Left lung (tissue), 10 donors: ENCODE results near the gene SLC2A4. TPM values are rescaled to one million over a fixed set of nuclear protein-coding genes. Genes with fewer than 3 reads are reported as not detected.

ENCODE experiments used
- ATAC-seq: fragments of 200-7000 bp; cut with Tn5 transposase; one replicate; pipeline ENCODE4 v1.9.1; 2020; ENCODE audit warnings: moderate library complexity
- DNase-seq, 4 donors: peaks; one replicate each; pipeline ENCODE4 v3.0.0-alpha.2; 2013 to 2020
- H3K27ac ChIP-seq, 2 donors: fragments of 200-600 bp; sonication (generic) in 1 of 2; one replicate each; pipeline versions ENCODE4 v1.5.0 to v1.8.0; 2020 to 2021
- H3K27me3 ChIP-seq, 2 donors: fragments of 200-600 bp; sonication (generic) in 1 of 2; one replicate each; pipeline versions ENCODE4 v1.5.0 to v1.8.0; 2020 to 2021
- H3K36me3 ChIP-seq, 2 donors: fragments of 200-600 bp; sonication (generic) in 1 of 2; one replicate each; pipeline versions ENCODE4 v1.5.0 to v1.8.0; 2020 to 2021
- H3K4me1 ChIP-seq, 2 donors: fragments of 200-600 bp; one replicate each; pipeline ENCODE4 v1.8.0; 2021
- H3K4me3 ChIP-seq, 2 donors: fragments of 200-600 bp; sonication (generic) in 1 of 2; one replicate each; pipeline versions ENCODE4 v1.5.0 to v1.8.0; 2020 to 2021; ENCODE audit warnings: mild to moderate bottlenecking in 1 of 2
- H3K9me3 ChIP-seq, 2 donors: fragments of 200-600 bp; sonication (generic) in 1 of 2; one replicate each; pipeline versions ENCODE4 v1.5.0 to v1.8.0; 2020 to 2021
- CTCF ChIP-seq, 2 donors: fragments of 200-600 bp; sonication (generic) in 1 of 2; IDR thresholded peaks; one replicate each; pipeline versions ENCODE4 v1.5.0 to v1.8.0; 2021; ENCODE audit warnings: antibody characterized with exemption in 2 of 2
- intact Hi-C, 2 donors: fragments of 100-400 bp; cut with DNase I; formaldehyde crosslinking; loops; one replicate each; pipeline versions ENCODE4 v1.11.2 to v1.14.2; 2022
- polyA plus RNA-seq, 6 donors: library from polyadenylated mRNA; unstranded; fragments of 120-200 nt; gene quantifications; one replicate each; pipeline ENCODE4 v1.2.1, GENCODE V29; 2013; ENCODE audit not compliant: insufficient read length in 6 of 6
- total RNA-seq, 2 donors: library from RNA; stranded (reverse); fragmentation: NEBNext Ultra II Directional; extraction: Animal tissue kit (Norgen Biotek cat#: 25700); gene quantifications; one replicate each; pipeline ENCODE4 v1.2.1, GENCODE V29; 2021
- donor health status: DM: no; HTN: yes; CAD: no.
- donor health status: DM: no; HTN: no; CAD: no.

SLC2A4 gene
- total and polyA plus RNA-seq, 8 donors, result 0.60 to 1.5 (median 1.1) TPM

GRCh38 chr17:7261379-7262191 is 19.9 kb upstream of the SLC2A4 start:
- intact Hi-C loops, result no loop called here
- no peaks in the 10 kb centered on the region for H3K9me3 ChIP-seq
- peak overlapping the region; percentile 56 to 59 for H3K4me3 ChIP-seq
- H3K27me3 ChIP-seq, result peaks cover 10 to 58% of the 10 kb centered on the region in 2 donors
- TF ChIP-seq CTCF (IDR thresholded peaks at IDR 0.05), result no peak
- peaks cover 0 to 38% of the 10 kb centered on the region in 2 donors for H3K36me3 ChIP-seq
- DNase-seq, result peak in 1 of 4 donors; percentile 82
- peaks cover 3 to 46% of the 10 kb centered on the region in 2 donors for H3K4me1 ChIP-seq
- H3K27ac ChIP-seq, result peak overlapping the region; percentile 86 to 88
- peak; percentile 2 for ATAC-seq

GRCh38 chr17:7262192-7262934 is 19.2 kb upstream of the SLC2A4 start, which contains the start of gene CLDN7:
Gene CLDN7, minus strand, starts transcription at chr17:7262478. Its CDS starts 435 bp downstream, at chr17:7262043.
- intact Hi-C loops, result no loop called here
- Histone ChIP-seq H3K27me3 (peaks cover 10 to 58% of the 10 kb centered on the region in 2 donors), H3K36me3 (peaks cover 0 to 30% of the 10 kb centered on the region in 2 donors), H3K4me3 (peak within 1 kb of the TSS; percentile 56 to 59), H3K27ac (peak within 1 kb of the TSS; percentile 86 to 88), H3K9me3 (no peaks in the 10 kb centered on the region), H3K4me1 (peaks cover 3 to 46% of the 10 kb centered on the region in 2 donors)
- ATAC-seq (peak; percentile 79), DNase-seq (peak in 3 of 4 donors; percentile 89 to 93 (median 90))
- no peak for TF ChIP-seq CTCF (IDR thresholded peaks at IDR 0.05)

GRCh38 chr17:7262935-7263800 is 18.4 kb upstream of the SLC2A4 start:
- DNase-seq (peak in 2 of 4 donors; percentile 60 to 81), ATAC-seq (peak; percentile 72)
- Histone ChIP-seq H3K4me3 (peak overlapping the region; percentile 56 to 59), H3K27me3 (peaks cover 10 to 58% of the 10 kb centered on the region in 2 donors), H3K9me3 (no peaks in the 10 kb centered on the region), H3K27ac (peak overlapping the region; percentile 46 to 88), H3K36me3 (peaks cover 0 to 23% of the 10 kb centered on the region in 2 donors), H3K4me1 (peaks cover 3 to 46% of the 10 kb centered on the region in 2 donors)
- intact Hi-C loops, result no loop called here
- no peak for TF ChIP-seq CTCF (IDR thresholded peaks at IDR 0.05)

GRCh38 chr17:7263801-7264078 is 17.8 kb upstream of the SLC2A4 start:
- peaks cover 10 to 58% of the 10 kb centered on the region in 2 donors for H3K27me3 ChIP-seq
- ATAC-seq (no peak), DNase-seq (no peak)
- peaks cover 3 to 43% of the 10 kb centered on the region in 2 donors for H3K4me1 ChIP-seq
- H3K36me3 ChIP-seq, result peaks cover 0 to 18% of the 10 kb centered on the region in 2 donors
- H3K4me3 ChIP-seq, result peak overlapping the region in 1 of 2 donors; percentile 59
- no peaks in the 10 kb centered on the region for H3K9me3 ChIP-seq
- no peak for TF ChIP-seq CTCF (IDR thresholded peaks at IDR 0.05)
- peak overlapping the region; percentile 46 to 88 for H3K27ac ChIP-seq
- intact Hi-C loops, result no loop called here
